CD8-positive, alpha-beta memory T cell (primary cell): ENCODE measurements around the gene SLC22A16. TPM values are rescaled to one million over a fixed set of nuclear protein-coding genes. Genes with fewer than 3 reads are reported as not detected.

Source experiments
- CTCF ChIA-PET: fragments of 350-600 bp; sonication (Branson Sonifier 250); formaldehyde crosslinking; loops from one replicate; lab custom pipeline; 2021; ENCODE audit warnings: antibody characterized with exemption; lab: Charles Lee
- POLR2A ChIA-PET: fragments of 350-600 bp; sonication (Branson Sonifier 250); formaldehyde crosslinking; loops from one replicate; lab custom pipeline; 2021; ENCODE audit warnings: antibody characterized with exemption; lab: Charles Lee
- DNase-seq, 5 donors: peaks; one replicate each; pipeline versions ENCODE4 v3.0.0 to v3.0.0-alpha.2; 2020 to 2022; ENCODE audit warnings: mixed read lengths in 1 of 5
- H3K27ac ChIP-seq: one replicate; pipeline ENCODE4 v1.7.0; 2013; ENCODE audit warnings: low read depth, mild to moderate bottlenecking, low read length, moderate library complexity
- H3K27me3 ChIP-seq: 2 replicates; pipeline ENCODE4 v1.7.0; 2013; ENCODE audit warnings: low read length, mild to moderate bottlenecking; ENCODE audit not compliant: insufficient read depth, poor library complexity, severe bottlenecking
- H3K36me3 ChIP-seq: 2 replicates; pipeline ENCODE4 v1.7.0; 2013; ENCODE audit warnings: mild to moderate bottlenecking, low read length, moderate library complexity; ENCODE audit not compliant: insufficient read depth
- H3K4me1 ChIP-seq: 2 replicates; pipeline ENCODE4 v1.7.0; 2013; ENCODE audit warnings: mild to moderate bottlenecking, low read length, moderate library complexity; ENCODE audit not compliant: insufficient read depth
- H3K4me3 ChIP-seq: 2 replicates; pipeline ENCODE4 v1.7.0; 2013; ENCODE audit warnings: mild to moderate bottlenecking, low read length
- H3K9me3 ChIP-seq: 2 replicates; pipeline ENCODE4 v1.7.0; 2013; ENCODE audit warnings: mild to moderate bottlenecking, low read length
- H3K27ac Mint-ChIP-seq, 8 donors: one replicate each; pipeline ENCODE4 v1.8.0; 2020 to 2021; ENCODE audit warnings: mixed read lengths in 8 of 8, mild to moderate bottlenecking in 6 of 8, inconsistent platforms in 3 of 8, moderate library complexity in 3 of 8
- H3K27me3 Mint-ChIP-seq, 2 donors: one replicate each; pipeline ENCODE4 v1.8.0; 2020 to 2021; ENCODE audit warnings: mixed read lengths in 2 of 2, mild to moderate bottlenecking in 1 of 2, moderate library complexity in 1 of 2
- H3K36me3 Mint-ChIP-seq, 3 donors: one replicate each; pipeline ENCODE4 v1.8.0; 2020 to 2021; ENCODE audit warnings: mixed read lengths in 3 of 3, inconsistent platforms in 1 of 3, mild to moderate bottlenecking in 1 of 3
- H3K4me1 Mint-ChIP-seq, 3 donors: one replicate each; pipeline ENCODE4 v1.8.0; 2020 to 2021; ENCODE audit warnings: mixed read lengths in 3 of 3, inconsistent platforms in 1 of 3, mild to moderate bottlenecking in 1 of 3
- H3K4me3 Mint-ChIP-seq, 7 donors: one replicate each; pipeline ENCODE4 v1.8.0; 2020 to 2021; ENCODE audit warnings: mixed read lengths in 7 of 7, mild to moderate bottlenecking in 6 of 7, moderate library complexity in 4 of 7, inconsistent platforms in 2 of 7
- H3K9me3 Mint-ChIP-seq, 5 donors: one replicate each; pipeline ENCODE4 v1.8.0; 2020 to 2022; ENCODE audit warnings: mixed read lengths in 5 of 5, mild to moderate bottlenecking in 3 of 5, moderate library complexity in 2 of 5, inconsistent platforms in 1 of 5
- polyA plus RNA-seq: library from polyadenylated mRNA; unstranded; fragments of 300-500 nt; fragmentation: Illumina TruSeq; gene quantifications from one replicate; pipeline ENCODE4 v1.2.3, GENCODE V29; 2021
- total RNA-seq, 2 experiments: library from RNA; stranded (reverse); gene quantifications; one replicate each; pipeline ENCODE4 v1.2.3, GENCODE V29; 2021

The SLC22A16 gene
- total and polyA plus RNA-seq, 3 experiments from 2014 or later = not detected

- Mint-ChIP-seq H3K4me1 (no peaks in the 10 kb centered on the region), H3K4me3 (no peak overlapping the region), H3K36me3 (no peaks in the 10 kb centered on the region), H3K27ac (no peak overlapping the region), H3K27me3 (peaks cover 7 to 46% of the 10 kb centered on the region in 2 donors), H3K9me3 (peaks cover 0 to 3% (median 0%) of the 10 kb centered on the region in 5 donors)
- Histone ChIP-seq H3K27ac (no peak overlapping the region), H3K4me1 (no peaks in the 10 kb centered on the region), H3K27me3 (peaks cover under 1% of the 10 kb centered on the region), H3K36me3 (no peaks in the 10 kb centered on the region), H3K4me3 (no peak overlapping the region), H3K9me3 (no peaks in the 10 kb centered on the region)
- ChIA-PET POLR2A (no interaction called here), CTCF (no interaction called here)
- no peak for DNase-seq
These were observed 10.3 kb upstream of the SLC22A16 start for GRCh38 chr6:110486756-110487155.

GRCh38 chr6:110485491-110485890 lies 9.1 kb upstream of the SLC22A16 start:
- no peaks in the 10 kb centered on the region for H3K4me1 Mint-ChIP-seq
- H3K36me3 Mint-ChIP-seq = no peaks in the 10 kb centered on the region

DNA sequence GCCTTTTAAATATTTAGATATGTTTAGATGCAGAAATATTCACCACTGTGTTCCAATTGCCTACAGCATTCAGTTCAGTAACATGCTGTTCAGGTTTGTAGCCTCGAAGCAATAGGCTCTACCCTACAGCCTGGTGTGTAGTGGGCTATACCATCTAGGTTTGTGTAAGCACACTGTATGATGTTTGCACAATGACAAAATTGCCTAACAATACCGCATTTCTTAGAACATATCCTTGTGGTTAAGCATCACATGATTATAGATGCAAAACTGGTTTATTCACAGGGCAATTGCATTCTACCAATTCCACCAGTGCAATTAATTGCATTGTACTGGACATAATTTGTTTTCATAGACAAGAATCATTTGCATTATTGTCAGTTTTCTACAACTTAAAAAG lies 7.9 kb upstream of the SLC22A16 start:
- no peaks in the 10 kb centered on the region for H3K4me1 Mint-ChIP-seq
- ChIA-PET POLR2A (no interaction called here), CTCF (no interaction called here)
- H3K9me3 Mint-ChIP-seq = peaks cover 0 to 5% (median 2%) of the 10 kb centered on the region in 5 donors
- H3K4me1 ChIP-seq = no peaks in the 10 kb centered on the region
- H3K27me3 Mint-ChIP-seq = peaks cover 7 to 34% of the 10 kb centered on the region in 2 donors
- no peak overlapping the region for H3K27ac ChIP-seq
- no peaks in the 10 kb centered on the region for H3K36me3 Mint-ChIP-seq
- no peak overlapping the region for H3K27ac Mint-ChIP-seq
- no peak overlapping the region for H3K4me3 Mint-ChIP-seq
- H3K36me3 ChIP-seq = no peaks in the 10 kb centered on the region
- no peaks in the 10 kb centered on the region for H3K9me3 ChIP-seq
- no peak for DNase-seq
- no peaks in the 10 kb centered on the region for H3K27me3 ChIP-seq
- no peak overlapping the region for H3K4me3 ChIP-seq

More at GRCh38 chr6:110485491-110485890, 9.1 kb upstream of the SLC22A16 start:
- Histone ChIP-seq H3K36me3 (no peaks in the 10 kb centered on the region), H3K27ac (no peak overlapping the region), H3K4me1 (no peaks in the 10 kb centered on the region), H3K4me3 (no peak overlapping the region), H3K27me3 (no peaks in the 10 kb centered on the region), H3K9me3 (no peaks in the 10 kb centered on the region)
- H3K27me3 Mint-ChIP-seq = peaks cover 5 to 42% of the 10 kb centered on the region in 2 donors
- POLR2A ChIA-PET = no interaction called here
- no peak overlapping the region for H3K4me3 Mint-ChIP-seq
- CTCF ChIA-PET = no interaction called here
- DNase-seq = no peak
- no peak overlapping the region for H3K27ac Mint-ChIP-seq
- H3K9me3 Mint-ChIP-seq = peaks cover 0 to 5% (median 2%) of the 10 kb centered on the region in 5 donors

DNA sequence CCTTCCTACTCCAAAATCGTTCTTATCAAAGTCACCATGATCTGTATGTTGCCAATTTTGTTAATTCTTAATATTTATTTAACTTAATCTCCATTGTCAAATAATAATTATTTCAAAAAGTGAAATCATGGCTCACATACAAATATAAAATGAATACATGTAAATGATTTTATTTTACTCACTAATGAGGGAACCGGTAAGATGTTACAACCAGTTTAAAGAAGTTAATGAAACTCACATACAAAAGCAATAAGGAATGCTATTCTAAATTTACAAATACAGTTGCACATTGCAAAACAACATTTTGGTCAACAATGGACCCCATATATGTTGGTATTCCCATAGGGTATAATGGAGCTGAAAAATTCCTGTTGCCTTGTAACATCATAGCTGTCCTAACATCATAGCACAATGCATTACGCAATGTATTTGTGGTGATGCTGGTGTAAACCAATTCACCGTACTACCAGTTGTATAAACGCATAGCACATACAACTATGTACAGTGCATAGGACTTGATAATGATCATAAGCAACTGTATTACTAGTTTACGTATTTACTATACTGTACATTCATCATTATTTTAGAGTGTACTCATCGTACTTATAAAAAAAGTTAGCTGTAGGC lies 6.5 kb upstream of the SLC22A16 start:
- Mint-ChIP-seq H3K4me3 (no peak overlapping the region), H3K27me3 (peaks cover 17 to 32% of the 10 kb centered on the region in 2 donors), H3K27ac (no peak overlapping the region), H3K36me3 (no peaks in the 10 kb centered on the region), H3K9me3 (peaks cover 0 to 6% (median 2%) of the 10 kb centered on the region in 5 donors), H3K4me1 (no peaks in the 10 kb centered on the region)
- Histone ChIP-seq H3K27ac (no peak overlapping the region), H3K27me3 (no peaks in the 10 kb centered on the region), H3K36me3 (no peaks in the 10 kb centered on the region), H3K4me1 (no peaks in the 10 kb centered on the region), H3K4me3 (no peak overlapping the region), H3K9me3 (no peaks in the 10 kb centered on the region)
- ChIA-PET POLR2A (no interaction called here), CTCF (no interaction called here)
- DNase-seq = no peak

DNA sequence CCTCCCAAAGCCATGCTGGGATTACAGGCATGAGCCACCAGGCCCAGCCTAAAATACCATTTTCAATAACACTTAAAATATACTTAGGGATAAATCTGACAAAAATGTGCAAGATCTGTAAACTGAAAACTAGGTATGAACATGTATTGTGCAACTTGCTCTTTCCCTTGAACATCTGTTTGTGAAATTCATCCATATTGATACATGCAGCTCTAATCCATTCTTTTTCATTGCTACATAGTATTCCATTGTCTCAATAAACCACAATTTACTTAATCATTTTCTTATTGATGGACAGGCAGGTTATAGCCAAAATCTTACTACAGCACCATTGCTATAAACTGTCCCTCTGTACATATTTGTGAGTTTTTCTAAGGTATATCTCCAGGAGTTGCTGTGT lies 4.7 kb upstream of the SLC22A16 start:
- Histone ChIP-seq H3K4me3 (no peak overlapping the region), H3K27ac (no peak overlapping the region), H3K4me1 (no peaks in the 10 kb centered on the region), H3K27me3 (no peaks in the 10 kb centered on the region), H3K36me3 (no peaks in the 10 kb centered on the region), H3K9me3 (no peaks in the 10 kb centered on the region)
- Mint-ChIP-seq H3K27ac (no peak overlapping the region), H3K36me3 (no peaks in the 10 kb centered on the region), H3K9me3 (peaks cover 0 to 6% (median 2%) of the 10 kb centered on the region in 5 donors), H3K4me1 (peaks cover 0 to under 1% (median 0%) of the 10 kb centered on the region in 3 donors), H3K4me3 (no peak overlapping the region), H3K27me3 (peaks cover 19 to 21% of the 10 kb centered on the region in 2 donors)
- POLR2A ChIA-PET = no interaction called here
- DNase-seq = no peak
- CTCF ChIA-PET = no interaction called here

GRCh38 chr6:110475066-110475653 lies 1.3 kb downstream of the SLC22A16 start:
- Histone ChIP-seq H3K4me1 (no peaks in the 10 kb centered on the region), H3K27me3 (no peaks in the 10 kb centered on the region), H3K9me3 (no peaks in the 10 kb centered on the region), H3K27ac (no peak overlapping the region), H3K36me3 (no peaks in the 10 kb centered on the region), H3K4me3 (no peak overlapping the region)
- CTCF ChIA-PET = no interaction called here
- Mint-ChIP-seq H3K4me1 (peaks cover 11 to 13% (median 11%) of the 10 kb centered on the region in 3 donors), H3K9me3 (peaks cover 0 to 11% (median 0%) of the 10 kb centered on the region in 5 donors), H3K4me3 (peak overlapping the region in 5 of 7 donors; percentile 34 to 59 (median 43)), H3K27ac (peak overlapping the region in 1 of 8 donors; percentile 43), H3K36me3 (no peaks in the 10 kb centered on the region), H3K27me3 (peaks cover 35 to 45% of the 10 kb centered on the region in 2 donors)
- no peak for DNase-seq
- POLR2A ChIA-PET = no interaction called here

- POLR2A ChIA-PET = interaction anchor here (0.6 kb wide), 1 partner anchor 469 kb away, joined by 5 read pairs; no protein-coding TSS in a partner anchor
These were observed 1.9 kb downstream of the SLC22A16 start for GRCh38 chr6:110474500-110474899.

GRCh38 chr6:110472739-110473138 lies 3.7 kb downstream of the SLC22A16 start:
- CTCF ChIA-PET = no interaction called here

More at GRCh38 chr6:110474500-110474899, 1.9 kb downstream of the SLC22A16 start:
- no peaks in the 10 kb centered on the region for H3K27me3 ChIP-seq
- no peaks in the 10 kb centered on the region for H3K9me3 ChIP-seq
- H3K27me3 Mint-ChIP-seq = peaks cover 33 to 45% of the 10 kb centered on the region in 2 donors
- H3K4me3 Mint-ChIP-seq = no peak overlapping the region
- H3K4me1 Mint-ChIP-seq = peaks cover 11 to 13% (median 11%) of the 10 kb centered on the region in 3 donors
- no peak for DNase-seq
- no peak overlapping the region for H3K27ac ChIP-seq
- H3K36me3 Mint-ChIP-seq = no peaks in the 10 kb centered on the region
- no peak overlapping the region for H3K27ac Mint-ChIP-seq
- CTCF ChIA-PET = no interaction called here
- no peaks in the 10 kb centered on the region for H3K4me1 ChIP-seq
- no peak overlapping the region for H3K4me3 ChIP-seq
- no peaks in the 10 kb centered on the region for H3K36me3 ChIP-seq
- H3K9me3 Mint-ChIP-seq = peaks cover 0 to 11% (median 0%) of the 10 kb centered on the region in 5 donors

More at GRCh38 chr6:110472739-110473138, 3.7 kb downstream of the SLC22A16 start:
- Histone ChIP-seq H3K27ac (no peak overlapping the region), H3K4me1 (no peaks in the 10 kb centered on the region), H3K9me3 (no peaks in the 10 kb centered on the region), H3K4me3 (no peak overlapping the region), H3K36me3 (no peaks in the 10 kb centered on the region), H3K27me3 (no peaks in the 10 kb centered on the region)
- POLR2A ChIA-PET = no interaction called here
- peaks cover 0 to 8% (median 0%) of the 10 kb centered on the region in 5 donors for H3K9me3 Mint-ChIP-seq
- peaks cover 21 to 35% of the 10 kb centered on the region in 2 donors for H3K27me3 Mint-ChIP-seq
- H3K4me1 Mint-ChIP-seq = peaks cover 11 to 13% (median 11%) of the 10 kb centered on the region in 3 donors
- no peaks in the 10 kb centered on the region for H3K36me3 Mint-ChIP-seq
- H3K27ac Mint-ChIP-seq = no peak overlapping the region
- H3K4me3 Mint-ChIP-seq = no peak overlapping the region
- DNase-seq = no peak
